AG20443 (cell line): ENCODE results near the gene THNSL1.
"Not testable (repeated sequence)": the region's sequence is repeated elsewhere in the genome, so short reads cannot be mapped to it uniquely, and the experiment has no call there.

Experiments
- DNase-seq: peaks from one replicate; pipeline ENCODE4 v3.0.0; 2012; ENCODE audit warnings: low spot score, mixed read lengths

THNSL1 gene

DNA sequence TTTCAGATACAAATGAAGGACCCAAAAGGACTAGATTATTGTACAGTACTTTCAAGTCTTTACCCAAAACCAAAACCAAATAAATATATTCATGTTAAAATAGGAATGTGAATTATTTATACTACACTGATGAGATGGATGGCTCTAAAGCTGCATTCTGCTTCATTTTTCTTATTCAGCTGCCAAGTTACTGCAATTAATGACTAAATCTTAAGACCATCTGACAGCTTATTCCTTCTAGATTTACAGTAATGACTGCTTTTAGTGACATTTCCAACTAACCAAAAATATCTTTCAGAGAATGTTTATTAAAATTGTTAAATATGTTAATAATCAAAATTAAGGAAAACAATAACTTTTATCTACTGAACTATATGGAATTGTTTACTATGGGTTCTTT lies 21.3 kb upstream of the THNSL1 start:
- no peak for DNase-seq

DNA sequence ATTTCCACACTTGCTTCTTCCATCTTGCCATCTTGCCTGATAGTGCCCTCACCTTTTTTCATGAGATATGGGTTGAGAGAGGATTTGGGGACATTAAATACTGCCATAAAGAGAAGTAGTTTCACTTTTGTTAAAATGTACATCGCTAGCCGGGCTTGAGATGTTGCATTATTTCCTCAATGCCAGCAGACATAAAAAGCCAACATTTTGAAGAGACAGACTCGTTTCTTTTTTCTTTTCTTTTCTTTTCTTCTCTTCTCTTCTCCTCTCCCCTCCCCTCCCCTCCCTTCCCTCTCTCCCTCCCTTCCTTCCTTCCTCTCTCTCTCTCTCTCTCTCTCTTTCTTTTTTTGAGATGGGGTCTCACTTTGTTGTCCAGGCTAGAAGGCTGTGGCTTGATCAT lies 18.4 kb upstream of the THNSL1 start:
- no peak for DNase-seq

DNA sequence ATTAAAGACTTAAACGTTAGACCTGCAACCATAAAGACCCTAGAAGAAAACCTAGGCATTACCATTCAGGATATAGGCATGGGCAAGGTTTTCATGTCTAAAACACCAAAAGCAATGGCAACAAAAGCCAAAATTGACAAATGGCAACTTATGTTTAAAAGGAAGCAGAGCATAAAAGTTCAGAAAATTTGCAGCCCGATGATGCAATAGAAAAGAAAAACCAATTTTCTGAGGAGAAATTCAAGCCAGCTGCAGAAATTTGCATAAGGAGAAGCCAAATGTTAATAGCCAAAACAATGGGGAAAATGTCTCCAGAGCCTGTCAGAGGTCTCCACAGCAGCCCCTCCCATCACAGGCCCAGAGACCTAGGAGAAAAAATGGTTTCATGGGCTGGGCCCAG lies 4.8 kb upstream of the THNSL1 start:
- not testable (repeated sequence) for DNase-seq

DNA sequence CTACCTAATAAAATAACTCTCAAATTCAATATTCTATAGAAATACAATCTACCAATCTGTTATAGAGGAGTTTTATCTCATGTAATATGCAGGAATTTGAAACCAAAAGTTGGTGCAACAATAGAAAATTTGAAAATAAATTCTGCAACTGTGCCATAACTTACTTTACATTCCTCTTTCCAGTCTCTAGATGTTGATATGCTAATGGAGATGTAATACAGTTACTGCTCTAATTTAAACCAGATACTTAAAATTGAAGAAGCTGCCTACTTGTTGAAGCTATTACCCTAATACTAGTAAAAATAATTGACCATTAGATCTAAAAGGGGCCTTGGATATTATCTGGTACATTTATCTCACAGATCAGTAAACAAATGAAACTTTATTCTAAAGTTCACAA lies 1.8 kb upstream of the THNSL1 start:
- DNase-seq = no peak

DNA sequence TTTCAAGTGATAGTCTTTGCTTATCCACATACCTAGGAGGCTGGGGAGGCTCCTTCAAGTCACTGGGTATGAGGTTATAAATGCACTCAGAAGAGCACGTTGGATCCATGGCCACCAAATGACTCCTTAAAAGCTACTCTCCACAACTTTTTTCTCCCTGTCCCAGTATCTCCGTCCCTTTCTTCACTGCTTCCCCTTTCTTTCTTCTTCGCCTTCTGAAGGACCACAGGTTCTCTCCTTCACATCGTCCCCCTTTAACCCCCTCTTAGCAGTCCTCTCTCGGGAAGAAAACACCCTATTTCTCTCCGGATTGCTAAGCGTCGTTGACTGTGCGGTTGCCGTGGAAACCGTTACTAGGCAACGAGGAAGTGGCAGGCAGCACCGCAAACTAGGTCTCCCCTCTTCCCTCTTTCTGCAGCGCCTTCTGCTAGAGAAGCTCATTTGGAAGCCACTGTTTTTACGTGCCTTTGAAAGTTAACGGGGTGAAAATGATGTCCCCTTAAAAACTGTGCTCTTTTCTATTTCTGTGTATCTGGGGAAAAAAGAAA lies 510 bp upstream of the THNSL1 start, which contains the start of gene ENKUR:
TSS of gene ENKUR (minus strand) at position 331 of the 548 bp plus-strand sequence. CDS start at position 109, 222 bp downstream.
- DNase-seq = peak; percentile 91

DNA sequence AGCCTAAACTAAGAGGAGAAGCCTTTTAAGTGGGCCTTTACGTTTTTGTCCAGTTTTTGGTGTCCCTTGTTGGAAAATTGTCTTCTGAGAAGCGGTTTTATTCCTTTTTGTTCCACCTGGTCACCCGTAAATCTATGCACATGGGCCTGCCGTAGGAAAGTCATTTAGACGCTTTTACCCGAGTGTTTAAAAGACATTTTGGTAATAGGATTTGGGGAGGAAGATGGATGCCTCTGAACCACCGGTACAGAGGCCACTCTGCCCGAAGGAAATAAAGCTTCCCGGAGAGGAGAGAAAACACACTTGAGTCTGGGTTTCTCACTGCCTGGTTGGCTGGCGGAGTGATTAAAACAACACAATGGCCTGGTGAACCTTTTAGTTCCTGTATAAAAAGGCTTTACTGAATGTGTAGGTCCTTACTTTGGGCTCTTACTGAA lies 760 bp downstream of the THNSL1 start:
- DNase-seq = peak; percentile 11

DNA sequence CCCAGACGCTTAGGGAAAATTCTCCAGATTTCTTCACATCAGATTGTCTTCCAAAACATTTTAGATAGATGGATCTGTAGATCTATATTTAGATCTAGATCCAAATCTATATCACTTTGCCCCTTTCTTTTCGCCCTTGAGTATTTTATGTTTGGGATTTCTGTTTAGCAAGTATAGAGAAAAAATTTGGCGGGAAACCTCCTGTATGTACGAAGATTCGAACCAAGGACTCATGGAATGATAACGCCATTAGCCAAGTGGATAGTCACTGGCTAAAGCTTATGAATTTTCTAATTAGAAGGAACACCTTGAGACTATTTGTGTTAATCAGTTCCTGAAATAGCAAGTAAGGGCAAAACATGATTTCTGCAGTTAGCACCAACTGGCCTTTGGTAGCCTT lies 1.2 kb downstream of the THNSL1 start:
- no peak for DNase-seq

DNA sequence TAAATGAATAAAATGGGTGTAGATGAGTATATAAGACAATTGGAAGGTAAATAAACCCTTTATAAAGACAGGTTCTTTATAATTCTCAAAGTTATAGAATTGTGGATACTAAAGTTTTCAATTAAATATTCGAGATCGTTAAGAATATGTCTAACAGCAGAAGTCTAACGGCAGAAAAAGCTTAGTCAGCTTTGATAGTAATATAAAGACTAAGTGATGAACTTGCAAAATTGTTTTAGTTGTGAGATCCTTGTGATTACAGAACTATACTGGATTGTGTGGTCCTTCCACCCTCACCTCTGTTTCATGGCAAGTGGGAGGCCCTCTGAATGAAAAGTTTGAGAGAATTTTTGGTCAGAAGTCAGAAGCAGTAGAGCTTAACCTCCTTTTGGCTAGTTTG lies 2.3 kb downstream of the THNSL1 start:
- DNase-seq = no peak

DNA sequence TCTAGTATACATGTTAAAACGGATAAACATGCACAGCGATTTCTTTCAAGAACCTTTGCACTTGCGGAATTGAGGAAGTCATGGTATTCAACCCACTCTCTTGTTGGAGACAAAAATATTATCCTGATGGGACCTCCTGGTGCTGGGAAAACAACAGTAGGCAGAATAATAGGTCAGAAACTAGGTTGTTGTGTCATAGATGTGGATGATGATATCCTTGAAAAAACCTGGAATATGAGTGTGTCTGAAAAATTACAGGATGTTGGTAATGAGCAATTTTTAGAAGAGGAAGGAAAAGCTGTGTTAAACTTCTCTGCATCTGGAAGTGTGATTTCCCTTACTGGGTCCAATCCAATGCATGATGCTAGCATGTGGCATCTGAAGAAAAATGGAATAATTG lies 6.9 kb downstream of the THNSL1 start:
- DNase-seq = no peak

DNA sequence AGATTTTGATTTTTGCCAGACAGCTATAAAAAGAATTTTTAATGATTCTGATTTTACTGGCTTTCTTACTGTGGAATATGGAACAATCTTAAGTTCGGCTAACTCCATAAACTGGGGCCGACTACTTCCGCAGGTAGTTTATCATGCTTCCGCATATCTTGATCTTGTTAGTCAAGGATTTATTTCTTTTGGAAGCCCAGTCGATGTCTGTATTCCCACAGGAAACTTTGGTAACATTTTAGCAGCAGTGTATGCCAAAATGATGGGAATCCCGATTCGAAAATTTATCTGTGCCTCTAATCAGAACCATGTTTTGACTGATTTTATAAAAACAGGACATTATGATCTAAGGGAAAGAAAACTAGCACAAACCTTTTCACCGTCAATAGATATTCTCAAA lies 8.1 kb downstream of the THNSL1 start:
- DNase-seq = no peak

DNA sequence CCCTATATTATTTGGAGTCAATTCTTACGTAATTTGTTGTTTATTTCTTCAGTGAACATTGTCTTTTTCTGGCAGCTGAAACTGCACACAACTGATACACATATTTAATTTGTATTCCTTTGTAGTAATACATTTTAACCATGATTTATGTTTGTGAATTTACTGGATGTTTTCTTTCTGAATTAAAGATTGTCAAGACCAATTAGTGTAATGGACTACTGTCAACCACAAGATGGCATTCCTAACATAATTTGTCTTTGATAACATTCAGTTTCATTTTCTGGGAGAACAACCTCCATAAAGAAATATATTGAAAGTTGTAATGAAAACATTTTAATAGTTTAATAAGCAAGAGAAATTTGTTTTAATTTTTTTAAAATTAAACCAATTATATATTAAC lies 10.1 kb downstream of the THNSL1 start:
- peak; percentile 15 for DNase-seq

DNA sequence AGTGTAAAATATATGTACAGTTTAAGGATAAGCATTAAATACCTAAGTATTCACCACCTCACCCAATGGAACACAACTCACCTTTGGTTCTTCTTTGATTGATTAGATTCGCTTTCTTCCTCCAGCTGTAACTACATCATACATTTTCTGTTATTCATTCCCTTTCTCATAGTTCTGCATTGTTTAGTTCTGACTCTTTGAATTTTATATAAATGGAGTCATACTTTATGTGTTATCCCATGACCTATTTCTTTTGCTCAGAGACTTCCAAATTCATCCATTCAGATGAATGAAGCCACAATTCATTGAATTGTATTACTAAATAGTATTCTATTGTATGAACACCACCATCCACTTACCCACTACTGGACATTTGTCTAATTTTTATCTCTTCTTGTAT lies 12.3 kb downstream of the THNSL1 start:
- no peak for DNase-seq

DNA sequence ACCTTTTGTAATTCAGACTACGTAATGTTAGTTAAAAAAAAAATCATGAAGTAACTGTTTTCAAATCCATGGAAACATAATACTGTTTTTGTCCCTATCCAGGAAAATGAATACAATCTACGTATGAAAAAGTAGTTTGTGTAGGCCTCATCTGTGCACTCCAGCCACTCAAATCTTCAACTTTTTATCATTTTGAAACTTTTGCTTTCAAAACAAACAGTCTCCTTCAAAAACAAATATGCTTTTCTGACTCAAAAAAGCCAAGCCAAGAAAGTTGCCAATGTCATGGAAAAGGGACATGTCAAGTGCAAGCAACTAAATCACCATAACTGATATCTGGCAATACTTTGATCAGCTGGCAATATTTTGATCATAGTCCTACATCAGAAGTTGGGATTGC lies 13.1 kb downstream of the THNSL1 start:
- no peak for DNase-seq

DNA sequence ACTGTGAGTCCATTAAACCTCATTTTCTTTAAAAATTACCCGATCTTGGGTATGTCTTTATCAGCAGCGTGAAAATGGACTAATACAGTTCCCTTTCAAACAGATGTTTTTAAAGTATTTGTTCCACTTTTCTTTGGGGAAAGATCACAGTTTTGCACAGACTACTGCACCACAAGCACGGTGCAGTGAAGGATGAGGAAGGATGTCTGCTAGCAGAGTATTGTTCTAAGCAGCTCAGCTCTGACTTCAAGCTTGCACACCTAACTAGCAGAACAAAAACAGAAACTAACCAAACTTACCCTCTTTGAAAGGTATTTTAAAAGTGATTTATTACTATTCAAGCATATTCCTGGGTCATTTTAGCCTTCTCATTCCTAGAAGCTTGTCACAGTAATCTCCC lies 20.0 kb downstream of the THNSL1 start:
- DNase-seq = no peak

DNA sequence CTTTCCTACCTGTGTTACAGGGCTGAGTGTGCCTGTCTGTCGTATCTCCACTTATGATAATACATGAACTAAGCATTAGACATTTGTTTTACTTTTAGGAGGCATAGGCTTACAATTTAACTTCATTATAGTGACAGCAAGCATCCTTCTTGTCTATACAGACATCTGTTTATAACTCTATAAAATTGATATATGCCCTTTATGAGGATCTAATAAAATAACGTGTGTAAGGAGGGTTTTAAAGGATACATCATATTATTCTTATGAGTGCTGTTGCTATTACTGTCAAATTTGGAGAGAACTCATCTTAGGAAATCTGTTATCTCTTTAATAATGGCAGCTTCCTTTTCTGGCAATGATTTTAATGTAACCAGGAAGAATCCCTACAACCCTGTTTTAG lies 21.9 kb downstream of the THNSL1 start:
- DNase-seq = no peak

DNA sequence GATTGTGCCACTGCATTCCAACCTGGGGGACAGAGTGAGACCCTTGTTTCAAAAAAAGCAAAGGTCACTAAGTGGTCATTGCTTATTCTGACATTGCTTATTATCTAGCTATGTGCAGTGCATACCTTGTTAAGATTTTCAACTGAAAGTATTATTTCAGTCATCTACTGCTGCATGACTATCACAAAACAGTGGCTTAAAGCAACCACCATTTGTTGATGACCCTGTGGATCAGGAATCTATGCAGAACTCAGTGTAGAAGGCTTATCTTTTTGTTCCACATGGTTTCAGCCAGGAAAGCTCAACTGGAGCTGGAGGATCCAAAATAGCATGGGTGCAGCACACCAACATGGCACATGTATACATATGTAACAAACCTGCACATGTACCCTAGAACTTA lies 23.1 kb downstream of the THNSL1 start:
- DNase-seq = no peak

DNA sequence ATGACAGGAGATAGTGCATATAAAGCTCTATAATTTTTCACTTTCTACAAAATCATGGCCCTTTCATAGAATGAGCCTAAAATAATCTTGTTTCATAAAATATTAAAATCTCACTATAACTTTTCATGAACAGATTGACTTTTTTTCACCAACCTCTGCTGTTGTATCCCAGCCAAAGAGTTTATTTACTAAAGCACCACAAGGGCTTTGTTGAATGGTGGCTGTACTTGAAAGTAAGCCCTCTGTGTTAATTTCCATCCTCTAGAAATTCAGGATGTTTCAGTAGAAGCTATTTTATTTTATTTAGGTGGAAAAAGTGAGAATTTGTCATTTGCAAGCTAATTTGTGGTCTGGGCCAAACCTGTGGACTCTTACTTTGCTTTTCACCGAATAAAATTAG lies 30.2 kb downstream of the THNSL1 start:
- no peak for DNase-seq

DNA sequence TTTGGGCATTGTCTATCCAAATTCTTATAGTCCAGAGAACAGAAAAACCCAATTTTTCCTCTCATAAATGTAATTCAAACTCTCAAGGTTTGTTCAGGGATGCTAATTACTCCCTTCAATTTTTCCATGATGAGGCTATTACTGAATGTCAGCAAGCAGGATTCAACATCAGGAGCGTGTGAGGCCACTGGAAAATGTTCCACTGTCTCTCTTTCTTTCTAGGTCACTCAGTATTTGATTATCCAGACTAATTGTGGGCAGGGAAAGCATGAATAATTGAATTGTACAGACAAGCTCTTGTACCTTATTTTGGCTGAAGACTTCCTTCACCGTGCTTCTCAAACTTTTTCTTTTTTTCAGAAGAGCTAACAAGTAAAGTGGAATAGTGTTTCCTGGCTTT lies 30.7 kb downstream of the THNSL1 start:
- no peak for DNase-seq

DNA sequence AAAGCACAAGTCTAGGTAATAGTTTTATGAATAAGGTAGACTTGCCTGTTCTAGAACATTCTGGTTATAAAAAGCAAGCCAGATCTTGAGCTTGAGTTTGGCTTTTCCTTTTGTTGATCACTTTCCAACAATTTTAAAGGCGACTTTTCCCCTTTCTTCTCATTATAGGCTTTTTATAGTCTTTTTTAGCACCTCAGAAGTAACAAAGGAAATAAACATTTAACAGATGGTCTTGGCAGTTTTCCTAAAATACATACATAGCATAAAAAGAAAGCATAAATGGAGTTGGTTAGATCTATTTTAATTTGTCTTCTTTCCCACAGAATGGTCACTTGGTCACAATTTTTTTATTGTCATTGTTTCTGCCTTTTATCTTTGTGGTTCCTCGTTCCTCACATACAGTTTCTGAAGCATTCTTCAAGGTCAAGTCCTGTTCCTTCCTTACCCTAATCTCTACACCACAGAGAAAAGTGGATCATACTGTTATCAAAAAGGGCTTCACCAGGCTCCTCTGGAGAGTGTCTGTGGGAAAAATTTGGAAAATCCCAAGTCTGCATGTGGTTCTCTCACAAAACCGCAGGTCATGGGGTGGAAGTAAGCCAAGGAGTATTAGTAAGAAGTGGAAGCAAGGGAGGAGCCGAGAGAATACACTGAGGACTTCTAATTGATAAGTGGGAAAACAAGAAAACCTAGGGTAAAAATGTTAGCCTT lies 31.3 kb downstream of the THNSL1 start:
- peak; percentile 82 for DNase-seq

DNA sequence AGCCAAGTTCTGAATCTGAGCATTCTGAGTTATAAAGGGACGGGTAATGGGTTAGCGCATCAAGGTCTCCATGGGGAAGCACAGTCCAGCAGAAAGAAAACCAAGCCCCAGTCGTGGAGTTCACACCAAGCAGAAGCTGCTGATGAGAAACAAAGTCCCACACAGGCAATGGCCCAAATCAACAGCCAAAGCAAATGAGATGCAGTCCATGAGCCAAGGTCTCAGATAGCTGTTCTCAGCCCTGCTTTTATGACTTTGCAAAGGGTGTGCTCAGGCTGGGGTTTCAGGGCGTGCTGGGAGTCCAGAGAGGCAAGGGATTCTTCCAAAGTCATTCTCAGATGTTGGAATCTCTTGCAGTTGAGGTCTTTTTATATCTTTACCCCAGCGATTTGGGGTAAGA lies 32.0 kb downstream of the THNSL1 start:
- no peak for DNase-seq

DNA sequence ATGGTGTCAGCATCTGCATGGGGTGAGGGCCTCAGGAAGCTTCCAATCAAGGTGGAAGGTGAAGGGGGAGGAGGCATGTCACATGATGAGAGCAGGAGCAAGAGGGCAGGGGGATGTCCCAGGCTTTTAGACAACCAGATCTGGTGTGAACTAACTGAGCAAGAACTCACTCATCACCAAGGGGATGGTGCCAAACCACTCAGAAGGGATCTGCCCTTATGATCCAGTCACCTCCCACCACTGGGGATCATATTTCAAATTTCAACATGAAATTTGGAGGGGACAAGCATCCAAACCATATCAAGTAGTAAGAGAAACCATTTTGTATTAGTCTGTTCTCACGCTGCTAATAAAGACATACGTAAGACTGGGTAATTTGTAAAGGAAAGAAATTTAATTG lies 33.6 kb downstream of the THNSL1 start:
- DNase-seq = no peak

DNA sequence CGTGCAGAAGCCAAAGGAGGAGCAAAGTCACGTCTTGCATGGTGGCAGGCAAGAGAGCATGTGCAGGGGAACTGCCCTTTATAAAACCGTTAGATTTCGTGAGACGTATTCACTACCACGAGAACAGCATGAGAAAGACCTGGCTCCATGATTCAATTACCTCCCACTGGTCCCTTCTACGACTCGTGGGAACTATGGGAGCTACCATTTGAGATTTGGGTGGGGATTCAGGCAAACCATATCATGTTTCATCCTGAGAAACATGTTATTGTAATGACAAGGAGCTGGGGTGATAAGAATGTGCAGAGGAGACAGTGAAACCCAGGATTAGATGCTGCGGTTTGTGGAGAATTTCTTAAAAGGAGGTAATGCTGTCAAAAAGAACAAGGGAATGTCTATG lies 34.0 kb downstream of the THNSL1 start:
- DNase-seq = no peak

DNA sequence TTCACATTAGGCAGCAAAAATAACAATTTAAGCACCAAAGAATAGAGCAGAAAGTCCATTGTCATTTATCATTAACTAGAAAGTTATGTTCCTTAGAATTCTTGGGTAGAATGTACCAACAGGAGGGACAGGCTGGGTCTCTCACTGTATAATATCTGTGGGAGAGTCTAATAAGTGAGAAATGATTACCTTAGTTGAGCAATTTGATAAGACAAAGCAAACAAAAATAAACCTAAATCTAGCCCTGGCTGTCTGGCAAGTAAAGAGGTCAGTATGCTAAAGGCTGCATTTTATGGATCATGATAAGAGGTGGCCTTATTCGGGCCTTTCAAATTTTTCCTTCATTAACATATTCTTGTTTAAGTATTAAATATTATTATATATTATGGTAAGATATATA lies 35.6 kb downstream of the THNSL1 start:
- no peak for DNase-seq

DNA sequence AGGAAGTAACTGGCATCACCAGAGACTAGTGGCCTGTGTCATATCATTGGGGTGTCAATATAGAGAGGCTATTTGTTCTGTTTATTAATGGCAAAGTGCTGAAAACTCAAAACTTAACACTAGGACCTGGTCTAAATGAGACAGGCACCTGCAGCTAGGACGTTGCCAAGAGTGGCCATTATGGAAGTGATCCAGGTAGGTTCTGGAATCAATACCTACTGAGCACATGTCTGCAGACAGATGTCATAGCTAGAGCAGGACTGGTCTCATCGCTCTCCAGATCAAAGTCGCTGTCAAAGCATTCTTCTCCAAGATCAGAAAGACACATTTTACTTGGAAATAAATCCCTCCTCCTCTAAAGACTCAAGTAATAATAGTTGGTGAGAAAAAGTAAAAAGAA lies 40.3 kb downstream of the THNSL1 start:
- DNase-seq = no peak
